Mesenchymal stem cell (in vitro differentiated cells and primary cell): ENCODE data around the gene CLDN1.
A peak's percentile ranks its signal among the peaks of the same experiment; 100 is the strongest.

Source experiments
- DNase-seq: peaks from one replicate; pipeline ENCODE4 v3.0.0-alpha.2; 2013
- H2AFZ ChIP-seq: one replicate; pipeline ENCODE4 v1.6.1; 2013; ENCODE audit warnings: low read depth, mild to moderate bottlenecking, control low read depth, inconsistent platforms, low read length, moderate library complexity
- H2AK5ac ChIP-seq: 2 replicates; pipeline ENCODE4 v1.6.1; 2013; ENCODE audit warnings: low read length, moderate library complexity, mild to moderate bottlenecking, inconsistent platforms; ENCODE audit not compliant: severe bottlenecking
- H2BK120ac ChIP-seq: one replicate; pipeline ENCODE4 v1.6.1; 2013; ENCODE audit warnings: low read depth, mild to moderate bottlenecking, inconsistent platforms, low read length, moderate library complexity
- H2BK12ac ChIP-seq, 2 experiments: one replicate each; pipeline ENCODE4 v1.6.1; 2013; ENCODE audit warnings: inconsistent platforms in 2 of 2, low read length in 2 of 2, mild to moderate bottlenecking in 2 of 2, moderate library complexity in 2 of 2, control low read depth in 1 of 2
- H2BK15ac ChIP-seq: one replicate; pipeline ENCODE4 v1.6.1; 2013; ENCODE audit warnings: mild to moderate bottlenecking, low read depth, inconsistent platforms; ENCODE audit not compliant: poor library complexity, severe bottlenecking
- H2BK5ac ChIP-seq: 2 replicates; pipeline ENCODE4 v1.6.1; 2013; ENCODE audit warnings: low read depth, mild to moderate bottlenecking, low read length, control low read depth, inconsistent platforms; ENCODE audit not compliant: poor library complexity, severe bottlenecking
- H3K14ac ChIP-seq, 2 experiments: one replicate each; pipeline ENCODE4 v1.6.1; 2013; ENCODE audit warnings: inconsistent platforms in 2 of 2, low read length in 2 of 2, control low read depth in 1 of 2, mild to moderate bottlenecking in 1 of 2, moderate library complexity in 1 of 2
- H3K18ac ChIP-seq, 2 experiments: one replicate each; pipeline ENCODE4 v1.6.1; 2013; ENCODE audit warnings: inconsistent platforms in 2 of 2, low read length in 2 of 2, control low read depth in 1 of 2, low read depth in 1 of 2, mild to moderate bottlenecking in 1 of 2
- H3K23ac ChIP-seq, 2 experiments: one replicate each; pipeline ENCODE4 v1.6.1; 2013; ENCODE audit warnings: inconsistent platforms in 2 of 2, low read length in 2 of 2, mild to moderate bottlenecking in 2 of 2, moderate library complexity in 2 of 2, control low read depth in 1 of 2
- H3K27ac ChIP-seq: 2 replicates; pipeline ENCODE4 v1.5.1; 2013; ENCODE audit warnings: mild to moderate bottlenecking, moderate library complexity, low read length, control low read depth, inconsistent platforms; ENCODE audit not compliant: poor library complexity, severe bottlenecking
- H3K27me3 ChIP-seq, 2 experiments: 2 replicates each; pipeline versions ENCODE4 v1.6.1 to v1.7.0; 2013; ENCODE audit warnings: low read length in 2 of 2, mild to moderate bottlenecking in 2 of 2, moderate library complexity in 2 of 2, control low read depth in 1 of 2, inconsistent platforms in 1 of 2; ENCODE audit not compliant: control insufficient read depth in 1 of 2, insufficient read depth in 1 of 2
- H3K36me3 ChIP-seq, 2 experiments: 2 replicates each; pipeline versions ENCODE4 v1.6.1 to v1.7.0; 2013; ENCODE audit warnings: low read length in 2 of 2, control low read depth in 1 of 2, inconsistent platforms in 1 of 2, low read depth in 1 of 2, mild to moderate bottlenecking in 1 of 2; ENCODE audit not compliant: insufficient read depth in 2 of 2, control insufficient read depth in 1 of 2
- H3K4ac ChIP-seq, 2 experiments: one replicate each; pipeline ENCODE4 v1.6.1; 2013; ENCODE audit warnings: inconsistent platforms in 2 of 2, low read length in 2 of 2, mild to moderate bottlenecking in 2 of 2, moderate library complexity in 2 of 2, control low read depth in 1 of 2, low read depth in 1 of 2
- H3K4me1 ChIP-seq: 2 replicates; pipeline ENCODE4 v1.6.1; 2013; ENCODE audit warnings: low read depth, low read length, control low read depth; ENCODE audit not compliant: control insufficient read depth, insufficient read depth
- H3K4me2 ChIP-seq: 2 replicates; pipeline ENCODE4 v1.6.1; 2013; ENCODE audit warnings: low read length, mild to moderate bottlenecking, inconsistent platforms; ENCODE audit not compliant: poor library complexity, severe bottlenecking
- H3K4me3 ChIP-seq, 2 experiments: 2 replicates each; pipeline versions ENCODE4 v1.5.1 to v1.7.0; 2013; ENCODE audit warnings: low read length in 2 of 2, mild to moderate bottlenecking in 2 of 2, control low read depth in 1 of 2, low read depth in 1 of 2; ENCODE audit not compliant: insufficient read depth in 1 of 2
- H3K79me1 ChIP-seq: replicated peaks from 2 replicates; pipeline ENCODE4 v1.6.1; 2013; ENCODE audit warnings: mild to moderate bottlenecking, control low read depth, low read length, inconsistent platforms; ENCODE audit not compliant: poor library complexity, severe bottlenecking
- H3K9ac ChIP-seq: 2 replicates; pipeline ENCODE4 v1.7.0; 2013; ENCODE audit warnings: mild to moderate bottlenecking, low read length, moderate library complexity
- H3K9me3 ChIP-seq: 2 replicates; pipeline ENCODE4 v1.7.0; 2013; ENCODE audit warnings: mild to moderate bottlenecking, low read length; ENCODE audit not compliant: control insufficient read depth
- H4K8ac ChIP-seq: one replicate; pipeline ENCODE4 v1.6.1; 2013; ENCODE audit warnings: inconsistent platforms, mild to moderate bottlenecking, low read length, moderate library complexity
- H4K91ac ChIP-seq: one replicate; pipeline ENCODE4 v1.6.1; 2013; ENCODE audit warnings: mild to moderate bottlenecking, low read length, inconsistent platforms
- WGBS: methylation state at CpG from one replicate; pipeline ENCODE4 v1.1.7; 2013; ENCODE audit warnings: mixed read lengths; 5-methylcytosine and 5-hydroxymethylcytosine counted together

Gene CLDN1

DNA sequence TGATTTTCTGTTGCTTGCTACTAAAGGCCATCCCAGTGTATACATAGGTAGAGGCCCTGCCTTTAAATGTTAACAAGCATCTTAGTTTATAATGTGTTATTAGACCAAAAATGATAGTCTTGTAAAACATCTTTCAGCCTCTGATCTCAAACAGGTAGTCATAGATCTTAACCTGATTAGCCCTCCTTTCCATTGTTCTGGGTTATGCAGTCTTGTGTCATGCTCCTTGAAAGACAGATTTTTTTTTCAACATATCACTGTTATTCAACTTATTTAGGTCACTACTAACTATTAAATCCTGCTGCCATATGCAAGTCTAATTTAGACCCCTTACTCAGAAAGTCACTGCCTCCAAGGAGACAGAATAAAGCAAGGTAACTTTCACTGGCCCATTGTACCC, 46.6 kb upstream of the CLDN1 start:
- no peak overlapping the region for H2BK15ac ChIP-seq
- H3K18ac ChIP-seq, result no peak overlapping the region
- H4K91ac ChIP-seq, result no peak overlapping the region
- no peak overlapping the region for H4K8ac ChIP-seq
- H3K9ac ChIP-seq, result no peak overlapping the region
- no peak overlapping the region for H3K27ac ChIP-seq
- H3K9me3 ChIP-seq, result no peaks in the 10 kb centered on the region
- H3K23ac ChIP-seq, result no peak overlapping the region
- no peaks in the 10 kb centered on the region for H3K4me1 ChIP-seq
- no peaks in the 10 kb centered on the region for H3K27me3 ChIP-seq
- no peak overlapping the region for H3K4ac ChIP-seq
- no peak overlapping the region for H3K4me2 ChIP-seq
- no peak overlapping the region for H3K4me3 ChIP-seq
- H2BK120ac ChIP-seq, result no peak overlapping the region
- no peaks in the 10 kb centered on the region for H3K79me1 ChIP-seq
- H2BK12ac ChIP-seq, result no peak overlapping the region
- DNase-seq, result no peak
- no peak overlapping the region for H2AFZ ChIP-seq
- no peak overlapping the region for H2AK5ac ChIP-seq
- H3K36me3 ChIP-seq, result no peaks in the 10 kb centered on the region
- H2BK5ac ChIP-seq, result no peak overlapping the region
- H3K14ac ChIP-seq, result no peak overlapping the region

DNA sequence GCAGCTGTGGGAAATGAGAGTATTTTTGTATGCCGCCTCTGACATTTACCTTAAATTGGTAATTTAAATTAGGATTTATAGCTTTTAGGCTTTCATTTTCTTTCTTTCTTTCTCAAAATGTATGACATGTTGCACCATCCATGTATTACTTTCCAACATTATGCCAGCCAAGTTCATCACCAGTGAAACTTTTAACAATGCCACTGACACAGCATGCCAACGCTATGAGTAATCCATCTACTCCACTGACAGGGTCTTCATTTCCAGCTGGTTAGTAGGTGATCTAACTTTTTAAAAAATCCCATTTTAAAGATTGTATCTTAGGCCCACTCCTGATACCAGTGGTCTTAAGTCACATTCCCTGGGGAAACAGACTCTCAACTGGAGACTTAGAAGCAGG, 43.9 kb upstream of the CLDN1 start:
- Histone ChIP-seq H3K9ac (no peak overlapping the region), H3K9me3 (no peaks in the 10 kb centered on the region), H3K27me3 (no peaks in the 10 kb centered on the region), H2BK12ac (no peak overlapping the region), H3K79me1 (no peaks in the 10 kb centered on the region), H3K23ac (no peak overlapping the region), H2AK5ac (no peak overlapping the region), H3K36me3 (no peaks in the 10 kb centered on the region), H3K4me2 (no peak overlapping the region), H3K27ac (no peak overlapping the region), H4K91ac (no peak overlapping the region), H3K4me1 (no peaks in the 10 kb centered on the region), H2BK15ac (no peak overlapping the region), H2AFZ (no peak overlapping the region), H3K4me3 (no peak overlapping the region), H3K18ac (no peak overlapping the region), H3K4ac (no peak overlapping the region), H3K14ac (no peak overlapping the region), H2BK5ac (no peak overlapping the region), H4K8ac (no peak overlapping the region), H2BK120ac (no peak overlapping the region)
- no CpG with 5 or more reads among the region's 2 CpGs for WGBS
- DNase-seq, result no peak

DNA sequence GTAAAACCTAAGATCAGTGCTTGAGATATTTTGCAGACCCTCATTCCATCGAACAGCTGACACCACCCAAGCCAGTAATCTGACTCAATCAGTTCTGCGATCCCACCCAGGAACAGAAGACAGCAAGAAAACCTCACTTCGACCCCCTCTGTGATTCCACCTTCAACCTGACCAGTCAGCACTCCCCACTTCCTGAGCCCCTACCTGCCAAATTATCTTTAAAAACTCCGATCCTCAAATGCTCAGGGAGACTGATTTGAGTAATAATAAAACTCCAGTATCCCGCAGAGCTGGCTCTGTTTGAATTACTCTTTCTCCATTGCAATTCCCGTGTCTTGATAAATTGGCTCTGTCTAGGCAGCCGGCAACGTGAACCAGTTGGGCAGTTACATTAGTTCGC, 40.0 kb upstream of the CLDN1 start:
- Histone ChIP-seq H3K4me1 (no peaks in the 10 kb centered on the region), H3K79me1 (no peaks in the 10 kb centered on the region), H3K36me3 (no peaks in the 10 kb centered on the region), H3K4ac (no peak overlapping the region), H2BK120ac (no peak overlapping the region), H2BK5ac (no peak overlapping the region), H2AFZ (no peak overlapping the region), H3K27ac (no peak overlapping the region), H3K4me2 (no peak overlapping the region), H3K14ac (no peak overlapping the region), H3K27me3 (no peaks in the 10 kb centered on the region), H3K4me3 (no peak overlapping the region), H3K23ac (no peak overlapping the region), H2BK12ac (no peak overlapping the region), H4K8ac (no peak overlapping the region), H3K18ac (no peak overlapping the region), H3K9me3 (no peaks in the 10 kb centered on the region), H4K91ac (no peak overlapping the region), H2AK5ac (no peak overlapping the region), H2BK15ac (no peak overlapping the region), H3K9ac (no peak overlapping the region)
- 61% methylated on average over 8 of the region's 9 CpGs for WGBS
- DNase-seq, result no peak

GRCh38 chr3:190361791-190362190, 39.5 kb upstream of the CLDN1 start:
- no peak overlapping the region for H3K18ac ChIP-seq
- H4K8ac ChIP-seq, result no peak overlapping the region
- no peaks in the 10 kb centered on the region for H3K36me3 ChIP-seq
- H3K14ac ChIP-seq, result no peak overlapping the region
- no peak overlapping the region for H2AFZ ChIP-seq
- H2BK120ac ChIP-seq, result no peak overlapping the region
- H3K4ac ChIP-seq, result no peak overlapping the region
- no peak overlapping the region for H3K4me2 ChIP-seq
- H3K9ac ChIP-seq, result no peak overlapping the region
- H2AK5ac ChIP-seq, result peak overlapping the region; percentile 52
- no peak for DNase-seq
- no peaks in the 10 kb centered on the region for H3K4me1 ChIP-seq
- H3K27me3 ChIP-seq, result no peaks in the 10 kb centered on the region
- H3K23ac ChIP-seq, result no peak overlapping the region
- H2BK15ac ChIP-seq, result no peak overlapping the region
- H4K91ac ChIP-seq, result no peak overlapping the region
- 100% methylated on average over 1 of the region's 1 CpG for WGBS
- H2BK12ac ChIP-seq, result no peak overlapping the region
- H3K9me3 ChIP-seq, result no peaks in the 10 kb centered on the region
- H3K79me1 ChIP-seq, result no peaks in the 10 kb centered on the region
- no peak overlapping the region for H2BK5ac ChIP-seq
- no peak overlapping the region for H3K27ac ChIP-seq
- H3K4me3 ChIP-seq, result no peak overlapping the region
